ENCODE results near the gene UBE2D2.
A peak's percentile ranks its signal among the peaks of the same experiment; 100 is the strongest.
"Not testable (repeated sequence)": the region's sequence is repeated elsewhere in the genome, so short reads cannot be mapped to it uniquely, and the experiment has no call there.

UBE2D2 gene

GRCh38 chr5:139561655-139562451 is 714 bp downstream of the UBE2D2 start:
- peak; percentile 15 to 55 for DNase-seq (ENCODE audit: low spot score in 2 of 2)
- H3K27me3 ChIP-seq (ENCODE audit: low read depth) = no peaks in the 10 kb centered on the region
- peak overlapping the region; percentile 88 for H3K4me3 ChIP-seq
- H3K9me3 ChIP-seq = no peaks in the 10 kb centered on the region
- peaks cover 13% of the 10 kb centered on the region for H3K4me1 ChIP-seq
- H3K36me3 ChIP-seq (replicated peaks) = peaks cover 10% of the 10 kb centered on the region
- in situ Hi-C loops (cut with MboI; ENCODE audit: low sequenced_read_pairs) = no loop called here

GRCh38 chr5:139562847-139563246 is 1.7 kb downstream of the UBE2D2 start:
- no peaks in the 10 kb centered on the region for H3K9me3 ChIP-seq
- H3K27me3 ChIP-seq (ENCODE audit: low read depth) = no peaks in the 10 kb centered on the region
- peaks cover 13% of the 10 kb centered on the region for H3K4me1 ChIP-seq
- peak overlapping the region; percentile 88 for H3K4me3 ChIP-seq
- no peak for DNase-seq (ENCODE audit: low spot score in 2 of 2)
- H3K36me3 ChIP-seq (replicated peaks) = peaks cover 10% of the 10 kb centered on the region
- in situ Hi-C loops (cut with MboI; ENCODE audit: low sequenced_read_pairs) = no loop called here

- H3K27me3 ChIP-seq (ENCODE audit: low read depth) = no peaks in the 10 kb centered on the region
- in situ Hi-C loops (cut with MboI; ENCODE audit: low sequenced_read_pairs) = no loop called here
- no peak for DNase-seq (ENCODE audit: low spot score in 2 of 2)
- H3K4me3 ChIP-seq = no peak overlapping the region
- peaks cover 14% of the 10 kb centered on the region for H3K36me3 ChIP-seq (replicated peaks)
- H3K4me1 ChIP-seq = peaks cover 10% of the 10 kb centered on the region
- no peaks in the 10 kb centered on the region for H3K9me3 ChIP-seq
Measured at GRCh38 chr5:139565411-139566305, 4.5 kb downstream of the UBE2D2 start.

GRCh38 chr5:139566611-139567010 is 5.5 kb downstream of the UBE2D2 start:
- H3K4me3 ChIP-seq = no peak overlapping the region
- in situ Hi-C loops (cut with MboI; ENCODE audit: low sequenced_read_pairs) = no loop called here
- H3K9me3 ChIP-seq = no peaks in the 10 kb centered on the region
- no peaks in the 10 kb centered on the region for H3K27me3 ChIP-seq (ENCODE audit: low read depth)
- no peak for DNase-seq (ENCODE audit: low spot score in 2 of 2)
- peaks cover 9% of the 10 kb centered on the region for H3K4me1 ChIP-seq
- H3K36me3 ChIP-seq (replicated peaks) = peaks cover 14% of the 10 kb centered on the region

GRCh38 chr5:139569270-139569955 is 8.3 kb downstream of the UBE2D2 start:
- no peak overlapping the region for H3K4me3 ChIP-seq
- peaks cover 10% of the 10 kb centered on the region for H3K36me3 ChIP-seq (replicated peaks)
- H3K4me1 ChIP-seq = peaks cover 4% of the 10 kb centered on the region
- DNase-seq (ENCODE audit: low spot score in 2 of 2) = no peak
- no peaks in the 10 kb centered on the region for H3K27me3 ChIP-seq (ENCODE audit: low read depth)
- in situ Hi-C loops (cut with MboI; ENCODE audit: low sequenced_read_pairs) = no loop called here
- H3K9me3 ChIP-seq = no peaks in the 10 kb centered on the region

GRCh38 chr5:139571543-139571942 is 10.4 kb downstream of the UBE2D2 start:
- Histone ChIP-seq H3K4me3 (no peak overlapping the region), H3K4me1 (no peaks in the 10 kb centered on the region), H3K36me3 (replicated peaks) (peaks cover 12% of the 10 kb centered on the region), H3K27me3 (ENCODE audit: low read depth) (no peaks in the 10 kb centered on the region), H3K9me3 (no peaks in the 10 kb centered on the region)
- in situ Hi-C loops (cut with MboI; ENCODE audit: low sequenced_read_pairs) = no loop called here
- no peak for DNase-seq (ENCODE audit: low spot score in 2 of 2)

GRCh38 chr5:139571966-139572365 is 10.8 kb downstream of the UBE2D2 start:
- no peak for DNase-seq (ENCODE audit: low spot score in 2 of 2)
- no peaks in the 10 kb centered on the region for H3K27me3 ChIP-seq (ENCODE audit: low read depth)
- H3K9me3 ChIP-seq = no peaks in the 10 kb centered on the region
- H3K36me3 ChIP-seq (replicated peaks) = peaks cover 12% of the 10 kb centered on the region
- no peak overlapping the region for H3K4me3 ChIP-seq
- H3K4me1 ChIP-seq = no peaks in the 10 kb centered on the region
- in situ Hi-C loops (cut with MboI; ENCODE audit: low sequenced_read_pairs) = no loop called here

- peak; percentile 37 to 41 for DNase-seq (ENCODE audit: low spot score in 2 of 2)
- Histone ChIP-seq H3K27me3 (ENCODE audit: low read depth) (no peaks in the 10 kb centered on the region), H3K4me3 (no peak overlapping the region), H3K4me1 (no peaks in the 10 kb centered on the region), H3K36me3 (replicated peaks) (peaks cover 8% of the 10 kb centered on the region), H3K9me3 (no peaks in the 10 kb centered on the region)
- in situ Hi-C loops (cut with MboI; ENCODE audit: low sequenced_read_pairs) = no loop called here
Measured at GRCh38 chr5:139574641-139575312, 13.6 kb downstream of the UBE2D2 start.

GRCh38 chr5:139575313-139575646 is 14.1 kb downstream of the UBE2D2 start:
- Histone ChIP-seq H3K36me3 (replicated peaks) (peaks cover 11% of the 10 kb centered on the region), H3K9me3 (no peaks in the 10 kb centered on the region), H3K27me3 (ENCODE audit: low read depth) (no peaks in the 10 kb centered on the region), H3K4me3 (no peak overlapping the region), H3K4me1 (no peaks in the 10 kb centered on the region)
- DNase-seq (ENCODE audit: low spot score in 2 of 2) = no peak
- in situ Hi-C loops (cut with MboI; ENCODE audit: low sequenced_read_pairs) = no loop called here

GRCh38 chr5:139575751-139576150 is 14.6 kb downstream of the UBE2D2 start:
- Histone ChIP-seq H3K27me3 (ENCODE audit: low read depth) (no peaks in the 10 kb centered on the region), H3K36me3 (replicated peaks) (peaks cover 11% of the 10 kb centered on the region), H3K4me3 (no peak overlapping the region), H3K4me1 (no peaks in the 10 kb centered on the region), H3K9me3 (no peaks in the 10 kb centered on the region)
- in situ Hi-C loops (cut with MboI; ENCODE audit: low sequenced_read_pairs) = no loop called here
- no peak for DNase-seq (ENCODE audit: low spot score in 2 of 2)

- no peak for DNase-seq (ENCODE audit: low spot score in 2 of 2)
- Histone ChIP-seq H3K27me3 (ENCODE audit: low read depth) (no peaks in the 10 kb centered on the region), H3K9me3 (no peaks in the 10 kb centered on the region), H3K4me3 (no peak overlapping the region), H3K4me1 (no peaks in the 10 kb centered on the region), H3K36me3 (replicated peaks) (peaks cover 11% of the 10 kb centered on the region)
- in situ Hi-C loops (cut with MboI; ENCODE audit: low sequenced_read_pairs) = no loop called here
Measured at GRCh38 chr5:139577689-139578290, 16.7 kb downstream of the UBE2D2 start.

- no peaks in the 10 kb centered on the region for H3K27me3 ChIP-seq (ENCODE audit: low read depth)
- no peak for DNase-seq (ENCODE audit: low spot score in 2 of 2)
- H3K4me1 ChIP-seq = no peaks in the 10 kb centered on the region
- in situ Hi-C loops (cut with MboI; ENCODE audit: low sequenced_read_pairs) = no loop called here
- no peaks in the 10 kb centered on the region for H3K9me3 ChIP-seq
- no peak overlapping the region for H3K4me3 ChIP-seq
- peaks cover 11% of the 10 kb centered on the region for H3K36me3 ChIP-seq (replicated peaks)
Measured at GRCh38 chr5:139578325-139578724, 17.2 kb downstream of the UBE2D2 start.

- DNase-seq (ENCODE audit: low spot score in 2 of 2); H3K4me1 ChIP-seq; H3K4me3 ChIP-seq; H3K27me3 ChIP-seq (ENCODE audit: low read depth); H3K9me3 ChIP-seq; in situ Hi-C loops (cut with MboI; ENCODE audit: low sequenced_read_pairs): not testable (repeated sequence)
- H3K36me3 ChIP-seq (replicated peaks) = peaks cover 12% of the 10 kb centered on the region
Measured at GRCh38 chr5:139582181-139582580, 21.0 kb downstream of the UBE2D2 start.
